Calu3 (cell line): ENCODE results near the gene RNF150. TPM values are rescaled to one million over a fixed set of nuclear protein-coding genes. Genes with fewer than 3 reads are reported as not detected.

Experiments used
- BruUV-seq: library from RNA; stranded (reverse); fragments of 400-500 nt; replicated peaks from 2 replicates; lab custom pipeline; 2021; lab: Mats Ljungman, UMichigan
- CTCF ChIA-PET: fragments of 300-600 bp; sonication (Branson Sonifier 250); formaldehyde crosslinking; loops from one replicate; lab custom pipeline; 2022; ENCODE audit warnings: antibody characterized with exemption; lab: Charles Lee
- DNase-seq: peaks from one replicate; pipeline ENCODE4 v3.0.0; 2022
- H3K27ac Mint-ChIP-seq: one replicate; pipeline ENCODE4 v1.8.0; 2022; ENCODE audit warnings: mixed read lengths; ENCODE audit not compliant: unreplicated experiment
- H3K27me3 Mint-ChIP-seq: one replicate; pipeline ENCODE4 v1.8.0; 2022; ENCODE audit warnings: mixed read lengths; ENCODE audit not compliant: unreplicated experiment
- H3K36me3 Mint-ChIP-seq: one replicate; pipeline ENCODE4 v1.8.0; 2022; ENCODE audit warnings: mild to moderate bottlenecking, moderate library complexity, mixed read lengths; ENCODE audit not compliant: insufficient read depth, unreplicated experiment
- H3K4me1 Mint-ChIP-seq: one replicate; pipeline ENCODE4 v1.8.0; 2022; ENCODE audit warnings: mild to moderate bottlenecking, low read depth, mixed read lengths; ENCODE audit not compliant: unreplicated experiment
- H3K4me3 Mint-ChIP-seq: one replicate; pipeline ENCODE4 v1.8.0; 2022; ENCODE audit warnings: mild to moderate bottlenecking, low read depth, moderate library complexity, mixed read lengths; ENCODE audit not compliant: unreplicated experiment
- H3K9me3 Mint-ChIP-seq: one replicate; pipeline ENCODE4 v1.8.0; 2022; ENCODE audit warnings: low read depth, mixed read lengths; ENCODE audit not compliant: unreplicated experiment
- intact Hi-C: fragments of 100-400 bp; cut with micrococcal nuclease; formaldehyde crosslinking; loops from one replicate; pipeline ENCODE4 v1.10.0; 2022; ENCODE audit not compliant: unreplicated experiment
- total RNA-seq: library from RNA; stranded (reverse); gene quantifications from 2 replicates; pipeline ENCODE4 v1.2.3, GENCODE V29; 2022
- TF ChIP-seq, protein P1 (sequence below): fragments of 200-600 bp; IDR thresholded peaks from one replicate; pipeline ENCODE4 v1.8.0; 2022; ENCODE audit warnings: antibody characterized with exemption; ENCODE audit not compliant: unreplicated experiment

Gene RNF150
- total RNA-seq, 1 experiment from 2014 or later, result 0.14 TPM

DNA sequence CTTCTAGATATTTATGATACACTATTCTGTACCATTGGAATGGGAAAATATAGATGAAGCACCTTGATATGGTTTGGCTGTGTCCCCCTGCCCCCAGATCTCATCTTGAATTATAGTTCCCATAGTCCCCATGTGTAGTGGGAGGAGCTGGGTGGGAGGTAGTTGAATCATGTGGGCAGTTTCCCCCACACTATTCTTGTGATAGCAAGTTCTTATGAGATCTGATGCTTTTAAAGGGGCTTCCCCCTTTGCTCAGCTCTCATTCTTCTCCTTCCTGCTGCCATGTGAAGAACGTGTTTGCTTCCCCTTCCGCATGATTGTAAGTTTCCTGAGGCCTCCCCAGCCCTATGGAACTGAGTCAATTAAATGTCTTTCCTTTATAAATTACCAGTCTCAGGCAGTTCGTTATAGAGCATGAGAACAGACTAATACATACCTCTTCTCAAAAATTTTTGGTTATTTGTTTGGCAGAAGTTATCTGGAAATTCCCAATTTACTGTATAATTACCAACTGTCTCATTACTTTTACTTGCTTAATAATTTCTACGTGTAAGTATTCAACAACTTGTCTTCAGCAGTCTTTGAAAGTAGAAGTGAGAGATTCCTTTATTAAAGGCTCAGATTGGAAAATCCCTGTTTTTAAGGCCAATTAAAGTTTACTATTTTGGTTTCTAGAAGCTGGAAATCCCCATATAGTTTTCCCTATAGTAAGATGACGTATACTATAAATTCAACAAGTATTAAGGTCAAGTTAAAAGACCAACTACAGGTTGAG is 152.7 kb downstream of the RNF150 start:
- no TSS peak for BruUV-seq
- no peak overlapping the region for H3K4me3 Mint-ChIP-seq
- CTCF ChIA-PET, result no interaction called here
- no peak for DNase-seq
- H3K4me1 Mint-ChIP-seq, result no peaks in the 10 kb centered on the region
- no peaks in the 10 kb centered on the region for H3K36me3 Mint-ChIP-seq
- no peaks in the 10 kb centered on the region for H3K9me3 Mint-ChIP-seq
- TF ChIP-seq, protein P1, sequence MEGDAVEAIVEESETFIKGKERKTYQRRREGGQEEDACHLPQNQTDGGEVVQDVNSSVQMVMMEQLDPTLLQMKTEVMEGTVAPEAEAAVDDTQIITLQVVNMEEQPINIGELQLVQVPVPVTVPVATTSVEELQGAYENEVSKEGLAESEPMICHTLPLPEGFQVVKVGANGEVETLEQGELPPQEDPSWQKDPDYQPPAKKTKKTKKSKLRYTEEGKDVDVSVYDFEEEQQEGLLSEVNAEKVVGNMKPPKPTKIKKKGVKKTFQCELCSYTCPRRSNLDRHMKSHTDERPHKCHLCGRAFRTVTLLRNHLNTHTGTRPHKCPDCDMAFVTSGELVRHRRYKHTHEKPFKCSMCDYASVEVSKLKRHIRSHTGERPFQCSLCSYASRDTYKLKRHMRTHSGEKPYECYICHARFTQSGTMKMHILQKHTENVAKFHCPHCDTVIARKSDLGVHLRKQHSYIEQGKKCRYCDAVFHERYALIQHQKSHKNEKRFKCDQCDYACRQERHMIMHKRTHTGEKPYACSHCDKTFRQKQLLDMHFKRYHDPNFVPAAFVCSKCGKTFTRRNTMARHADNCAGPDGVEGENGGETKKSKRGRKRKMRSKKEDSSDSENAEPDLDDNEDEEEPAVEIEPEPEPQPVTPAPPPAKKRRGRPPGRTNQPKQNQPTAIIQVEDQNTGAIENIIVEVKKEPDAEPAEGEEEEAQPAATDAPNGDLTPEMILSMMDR, result no peak
- intact Hi-C loops, result no loop called here
- no peak overlapping the region for H3K27ac Mint-ChIP-seq
- H3K27me3 Mint-ChIP-seq, result peaks cover 12% of the 10 kb centered on the region

DNA sequence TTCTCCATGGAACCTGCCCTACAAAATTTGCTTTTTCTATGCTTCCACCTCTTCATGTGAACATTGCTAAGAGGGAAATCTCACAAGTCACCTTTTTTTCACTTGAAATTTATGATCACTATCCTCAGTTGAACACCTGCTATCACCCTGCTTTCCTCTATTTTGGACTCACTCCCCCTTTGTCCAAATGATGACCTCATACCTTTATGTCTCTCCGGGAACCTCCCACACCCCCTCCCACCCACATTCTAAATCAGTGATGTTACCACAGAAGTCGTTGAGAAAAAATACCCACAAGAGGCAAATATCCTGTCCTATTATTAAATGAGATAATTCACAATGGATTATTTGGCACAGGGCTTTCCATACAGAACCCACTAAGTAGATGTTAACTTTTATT is 156.5 kb downstream of the RNF150 start:
- Mint-ChIP-seq H3K4me1 (no peaks in the 10 kb centered on the region), H3K27me3 (peaks cover 14% of the 10 kb centered on the region), H3K27ac (no peak overlapping the region), H3K36me3 (no peaks in the 10 kb centered on the region), H3K4me3 (no peak overlapping the region), H3K9me3 (no peaks in the 10 kb centered on the region)
- no peak for DNase-seq
- no TSS peak for BruUV-seq
- CTCF ChIA-PET, result no interaction called here
- intact Hi-C loops, result no loop called here
- TF ChIP-seq, protein P1, result no peak

DNA sequence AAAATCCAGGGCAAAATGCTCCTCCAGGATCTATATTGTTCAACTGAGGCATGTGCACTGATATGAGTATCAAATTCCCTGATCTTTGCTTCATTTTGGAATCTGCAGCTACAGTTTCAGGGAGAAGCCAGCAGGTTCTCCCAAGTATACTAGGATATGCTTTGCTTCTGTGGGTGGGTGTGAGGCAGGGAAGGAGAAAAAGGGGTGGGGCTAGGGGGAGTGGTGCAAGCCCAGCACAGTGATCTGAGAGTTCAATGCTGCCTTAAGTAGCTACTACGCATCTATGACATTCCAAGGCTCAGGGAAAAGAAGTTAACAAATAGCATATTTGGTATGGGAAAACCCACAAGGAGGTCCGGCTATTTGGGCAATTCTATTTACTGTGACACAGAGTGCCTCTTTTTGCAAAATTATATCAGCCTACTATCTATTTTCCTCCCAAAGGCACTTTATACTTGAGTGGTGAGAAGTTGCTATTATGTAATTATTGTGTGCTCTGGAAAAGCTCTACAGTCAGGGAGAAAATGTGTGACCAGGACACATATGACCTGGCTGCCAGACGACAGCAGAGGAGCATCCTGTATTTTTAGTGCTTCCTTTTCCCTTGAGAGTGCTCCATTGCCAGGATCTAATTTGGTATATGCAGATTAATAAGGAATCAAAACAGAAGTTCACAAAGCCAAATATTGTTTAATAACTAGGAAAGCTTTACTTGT is 162.0 kb downstream of the RNF150 start:
- DNase-seq, result no peak
- CTCF ChIA-PET, result no interaction called here
- Mint-ChIP-seq H3K36me3 (no peaks in the 10 kb centered on the region), H3K9me3 (no peaks in the 10 kb centered on the region), H3K27ac (no peak overlapping the region), H3K4me1 (no peaks in the 10 kb centered on the region), H3K4me3 (no peak overlapping the region), H3K27me3 (peaks cover 19% of the 10 kb centered on the region)
- BruUV-seq, result no TSS peak
- TF ChIP-seq, protein P1, result no peak
- intact Hi-C loops, result no loop called here

DNA sequence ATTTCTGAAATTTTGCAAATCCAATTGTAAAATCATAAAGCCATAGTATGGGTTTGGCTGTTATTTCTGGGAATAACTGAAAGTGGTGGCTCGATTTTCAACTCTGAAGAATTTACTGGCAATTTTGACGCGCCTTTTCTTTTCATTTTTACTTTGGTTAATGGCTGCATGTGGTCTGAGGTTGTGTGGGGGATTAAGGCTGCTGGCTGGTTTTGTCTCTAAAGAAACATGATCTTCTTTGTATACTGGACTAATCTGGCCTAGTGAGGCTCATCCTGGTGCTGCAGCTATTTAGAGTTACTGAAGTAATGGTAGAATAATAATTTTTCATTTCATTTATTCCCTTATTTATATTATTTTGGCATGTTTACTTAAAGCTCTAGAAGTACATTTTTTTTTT is 164.0 kb downstream of the RNF150 start:
- TF ChIP-seq, protein P1, result no peak
- BruUV-seq, result no TSS peak
- Mint-ChIP-seq H3K4me3 (no peak overlapping the region), H3K27ac (no peak overlapping the region), H3K36me3 (no peaks in the 10 kb centered on the region), H3K9me3 (no peaks in the 10 kb centered on the region), H3K27me3 (peaks cover 12% of the 10 kb centered on the region), H3K4me1 (no peaks in the 10 kb centered on the region)
- no peak for DNase-seq
- CTCF ChIA-PET, result interaction anchor here (0.6 kb wide), 1 partner anchor 78 kb away, joined by 3 read pairs; no protein-coding TSS in a partner anchor
- intact Hi-C loops, result no loop called here
